Dermis blood vessel endothelial cell (primary cell): ENCODE results near the gene MCCC1. TPM values are rescaled to one million over a fixed set of nuclear protein-coding genes. Genes with fewer than 3 reads are reported as not detected.

Experiments
- DNase-seq: peaks from one replicate; pipeline ENCODE4 v3.0.0; 2010
- total RNA-seq: library from RNA; depleted of rRNA; stranded (reverse); fragments of >200 nt; gene quantifications from 2 replicates; pipeline ENCODE4 v1.2.3, GENCODE V29; 2014

MCCC1 gene
- total RNA-seq, 1 donor from 2014 or later: 24.5 TPM

GRCh38 chr3:182980204-182981037 is 118.9 kb downstream of the MCCC1 start, which contains the start of gene DCUN1D1:
TSS of gene DCUN1D1 (minus strand) at chr3:182980538. CDS start at chr3:182980489, 49 bp downstream.
- DNase-seq: peak; percentile 93

GRCh38 chr3:182979674-182980191 is 119.6 kb downstream of the MCCC1 start:
- DNase-seq: peak; percentile 29

DNA sequence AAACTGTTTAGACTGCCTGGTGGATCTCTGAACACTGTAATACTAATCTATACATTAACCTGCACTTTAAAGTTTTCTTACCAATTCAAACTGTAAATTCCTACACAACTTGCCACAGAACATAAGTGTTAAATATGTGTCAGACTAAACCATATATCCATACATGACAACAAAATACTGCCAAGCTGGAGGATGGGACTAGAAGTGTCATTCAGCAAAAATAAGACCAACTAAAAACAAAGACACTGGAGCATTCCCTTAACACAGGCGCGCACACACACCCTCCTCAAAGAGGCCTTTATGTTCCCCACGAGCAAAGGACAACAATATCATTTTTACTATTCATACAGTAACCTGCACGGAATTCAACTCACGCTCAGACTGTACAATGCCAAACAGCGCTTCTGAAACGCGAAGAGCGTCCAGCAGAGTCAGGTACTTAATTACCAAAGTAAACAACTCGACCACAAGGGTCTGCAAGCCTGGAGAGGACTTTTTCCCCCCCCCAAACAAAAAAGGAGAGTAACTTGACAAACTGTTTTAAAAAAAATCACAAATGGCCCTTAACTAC is 120.1 kb downstream of the MCCC1 start:
- peak; percentile 45 for DNase-seq

DNA sequence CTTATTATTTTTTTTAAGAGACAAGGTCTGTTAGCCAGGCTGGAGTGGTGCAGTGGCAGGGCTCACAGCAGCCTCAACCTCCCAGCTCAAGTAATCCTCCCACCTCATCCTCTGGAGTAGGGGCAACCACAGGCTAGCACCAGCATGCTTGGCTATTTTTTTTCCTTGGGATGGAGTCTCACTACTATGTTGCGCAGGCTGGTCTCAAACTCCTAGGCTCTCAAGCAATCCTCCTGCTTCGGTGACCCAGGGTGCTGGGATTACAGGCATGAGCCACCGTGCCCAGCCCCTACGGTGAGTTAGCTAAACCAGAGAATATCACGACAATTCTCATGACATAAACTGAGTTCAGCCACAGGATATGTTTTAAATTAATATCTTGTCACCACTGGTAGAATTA is 120.9 kb downstream of the MCCC1 start:
- no peak for DNase-seq

GRCh38 chr3:182973047-182973446 is 126.2 kb downstream of the MCCC1 start:
- no peak for DNase-seq

GRCh38 chr3:182972387-182972786 is 126.9 kb downstream of the MCCC1 start:
- DNase-seq: no peak

DNA sequence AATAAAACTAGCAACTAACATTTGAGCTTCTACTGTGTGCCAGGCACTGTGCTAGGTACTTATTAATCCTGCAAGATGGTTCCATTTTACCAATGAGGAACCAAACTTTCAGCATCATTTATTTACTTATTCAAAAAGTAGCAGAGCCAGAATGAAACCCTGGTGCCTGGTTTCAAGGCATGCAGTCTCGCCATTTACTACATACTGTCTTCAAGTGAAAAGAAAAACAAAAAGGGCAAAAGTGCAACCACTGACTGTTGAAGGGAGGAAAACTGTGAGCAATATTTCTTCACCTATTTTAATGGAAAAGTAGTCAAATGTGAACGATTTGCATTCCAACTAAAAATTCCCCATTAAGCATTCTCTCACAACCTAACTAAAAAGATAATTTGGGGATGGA is 127.7 kb downstream of the MCCC1 start:
- no peak for DNase-seq

- DNase-seq: no peak
Measured at GRCh38 chr3:182970811-182971418, 128.4 kb downstream of the MCCC1 start.

DNA sequence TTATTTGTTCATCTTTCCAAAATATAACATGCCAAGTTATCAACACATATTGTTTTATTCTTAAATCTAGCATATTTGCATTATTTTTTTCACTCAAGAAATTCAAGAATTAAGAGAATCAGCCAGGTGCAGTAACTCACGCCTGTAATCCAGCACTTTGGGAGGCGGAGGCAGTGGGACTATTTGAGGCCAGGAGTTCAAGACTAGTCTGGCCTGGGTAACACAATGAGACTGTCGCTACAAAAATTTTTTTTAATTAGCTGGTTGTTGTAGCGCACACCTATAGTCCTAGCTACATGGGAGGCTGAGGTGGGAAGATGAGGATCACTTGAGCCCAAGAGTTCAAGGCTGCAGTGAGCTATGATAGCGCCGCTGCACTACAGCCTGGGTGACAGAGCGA is 129.4 kb downstream of the MCCC1 start:
- DNase-seq: no peak

- DNase-seq: peak; percentile 23
Measured at GRCh38 chr3:182969277-182969676, 130.0 kb downstream of the MCCC1 start.

- peak; percentile 15 for DNase-seq
Measured at GRCh38 chr3:182967218-182968204, 131.8 kb downstream of the MCCC1 start.

DNA sequence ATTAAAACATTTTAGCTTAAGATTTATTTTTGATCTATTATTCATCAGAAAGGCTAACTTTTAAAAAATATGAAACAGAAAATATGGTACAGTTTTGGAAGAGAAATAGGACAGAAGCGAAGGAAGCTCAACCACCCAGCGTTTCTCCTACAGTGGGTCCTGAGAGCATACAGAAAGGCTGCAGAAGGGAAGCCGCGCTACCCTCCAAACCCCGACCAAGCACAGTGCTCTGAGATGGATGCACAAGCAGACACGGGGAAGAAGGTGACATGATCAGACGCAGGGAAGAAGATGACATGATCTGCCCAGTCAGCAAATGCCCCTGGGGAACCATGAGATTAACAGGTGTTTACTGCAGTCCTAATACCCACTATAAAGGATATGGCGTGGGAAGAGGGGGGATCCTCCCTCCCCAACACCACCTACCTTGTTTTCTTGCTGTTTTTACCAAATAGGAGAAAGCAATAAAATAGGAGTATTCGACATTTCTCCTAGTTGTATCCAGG is 133.4 kb downstream of the MCCC1 start:
- no peak for DNase-seq

Other genes starting within 250 kb of the MCCC1 start
- gene DCUN1D1, start 119.0 kb downstream of the MCCC1 start, total RNA-seq: 34.0 and 37.0 TPM in 2 replicates
- 23.0 and 84.3 TPM in 2 replicates for gene LAMP3, start 63.2 kb upstream of the MCCC1 start, total RNA-seq
- gene B3GNT5, start 153.8 kb upstream of the MCCC1 start, total RNA-seq: 31.0 and 40.3 TPM in 2 replicates